ELF-1 (cell line): Measurements from ENCODE around the gene JAKMIP1.

Experiments
- DNase-seq: peaks from one replicate; pipeline ENCODE4 v3.0.0-alpha.2; 2016; ENCODE audit warnings: low read depth, low spot score

Gene JAKMIP1

GRCh38 chr4:6042293-6043063 lies 157.9 kb downstream of the JAKMIP1 start:
- no peak for DNase-seq

GRCh38 chr4:6041800-6042199 lies 158.5 kb downstream of the JAKMIP1 start:
- no peak for DNase-seq

- no peak for DNase-seq
Measured at GRCh38 chr4:6038711-6039110, 161.6 kb downstream of the JAKMIP1 start.

- no peak for DNase-seq
Measured at GRCh38 chr4:6035786-6036185, 164.6 kb downstream of the JAKMIP1 start.

GRCh38 chr4:6033381-6033780 lies 167.0 kb downstream of the JAKMIP1 start:
- no peak for DNase-seq

- no peak for DNase-seq
Measured at GRCh38 chr4:6032249-6033244, 167.8 kb downstream of the JAKMIP1 start.

GRCh38 chr4:6031846-6032245 lies 168.5 kb downstream of the JAKMIP1 start:
- no peak for DNase-seq

GRCh38 chr4:6030679-6031078 lies 169.7 kb downstream of the JAKMIP1 start:
- DNase-seq, result no peak

- no peak for DNase-seq
Measured at GRCh38 chr4:6029254-6029653, 171.1 kb downstream of the JAKMIP1 start.

GRCh38 chr4:6028168-6028567 lies 172.2 kb downstream of the JAKMIP1 start:
- no peak for DNase-seq

- no peak for DNase-seq
Measured at GRCh38 chr4:6027392-6027791, 173.0 kb downstream of the JAKMIP1 start.

GRCh38 chr4:6024313-6024960 lies 175.9 kb downstream of the JAKMIP1 start:
- DNase-seq, result no peak

- no peak for DNase-seq
Measured at GRCh38 chr4:6023731-6024130, 176.6 kb downstream of the JAKMIP1 start.

GRCh38 chr4:6022607-6023288 lies 177.6 kb downstream of the JAKMIP1 start:
- no peak for DNase-seq

- no peak for DNase-seq
Measured at GRCh38 chr4:6021831-6022606, 178.3 kb downstream of the JAKMIP1 start.

GRCh38 chr4:6020613-6021012 lies 179.7 kb downstream of the JAKMIP1 start:
- DNase-seq, result peak; percentile 37

GRCh38 chr4:6019316-6020263 lies 180.8 kb downstream of the JAKMIP1 start:
- peak; percentile 88 for DNase-seq

GRCh38 chr4:6018331-6018730 lies 182.0 kb downstream of the JAKMIP1 start, which contains the start of gene C4orf50:
C4orf50 (minus strand) TSS chr4:6018431.
- DNase-seq, result no peak

- DNase-seq, result no peak
Measured at GRCh38 chr4:6017800-6018199, 182.5 kb downstream of the JAKMIP1 start.
